Activated naive CD4-positive, alpha-beta T cell treated with Interleukin-2 at 50 U/mL for 16 hours (primary cell): Measurements from ENCODE around the gene COL12A1.
"Not testable (repeated sequence)": the region's sequence is repeated elsewhere in the genome, so short reads cannot be mapped to it uniquely, and the experiment has no call there.

Experiments
- DNase-seq: peaks from one replicate; pipeline ENCODE4 v3.0.0-alpha.2; 2020

COL12A1 gene

GRCh38 chr6:75211920-75212590 is 6.2 kb upstream of the COL12A1 start:
- DNase-seq = no peak

- peak; percentile 22 for DNase-seq
Measured at GRCh38 chr6:75210885-75211739, 5.3 kb upstream of the COL12A1 start.

GRCh38 chr6:75209184-75209723 is 3.4 kb upstream of the COL12A1 start:
- no peak for DNase-seq

- DNase-seq = peak; percentile 84
Measured at GRCh38 chr6:75208298-75209183, 2.7 kb upstream of the COL12A1 start.

- no peak for DNase-seq
Measured at GRCh38 chr6:75206576-75207342, 906 bp upstream of the COL12A1 start.

GRCh38 chr6:75204959-75205775 is 686 bp downstream of the COL12A1 start:
- DNase-seq = peak; percentile 19

- peak; percentile 22 for DNase-seq
Measured at GRCh38 chr6:75204217-75204958, 1.5 kb downstream of the COL12A1 start.

- DNase-seq = no peak
Measured at GRCh38 chr6:75203721-75204120, 2.1 kb downstream of the COL12A1 start.

GRCh38 chr6:75202676-75203131 is 3.1 kb downstream of the COL12A1 start:
- no peak for DNase-seq

- no peak for DNase-seq
Measured at GRCh38 chr6:75201901-75202672, 3.8 kb downstream of the COL12A1 start.

GRCh38 chr6:75201021-75201420 is 4.8 kb downstream of the COL12A1 start:
- DNase-seq = no peak

- no peak for DNase-seq
Measured at GRCh38 chr6:75199889-75200288, 6.0 kb downstream of the COL12A1 start.

- no peak for DNase-seq
Measured at GRCh38 chr6:75196081-75196687, 9.7 kb downstream of the COL12A1 start.

GRCh38 chr6:75188221-75188925 is 17.5 kb downstream of the COL12A1 start:
- DNase-seq = no peak

- DNase-seq = not testable (repeated sequence)
Measured at GRCh38 chr6:75186581-75186980, 19.3 kb downstream of the COL12A1 start.

GRCh38 chr6:75183099-75183541 is 22.7 kb downstream of the COL12A1 start:
- DNase-seq = no peak

GRCh38 chr6:75180864-75181263 is 25.0 kb downstream of the COL12A1 start:
- DNase-seq = no peak

GRCh38 chr6:75178757-75179156 is 27.1 kb downstream of the COL12A1 start:
- no peak for DNase-seq
